Stimulated activated effector memory CD8-positive, alpha-beta T cell treated with anti-CD3 and anti-CD28 coated beads, Interleukin-12 subunit alpha, Interleukin-12 subunit beta, amount 100 ng/mL, for 72 hours (primary cell): ENCODE measurements around the gene SEC14L2.

Experiments used
- ATAC-seq: fragments of 150-1000 bp; cut with Tn5 transposase; 2 replicates; pipeline ENCODE4 v1.10.0; 2021
- DNase-seq, 2 donors: peaks; one replicate each; pipeline ENCODE4 v3.0.0; 2021 to 2022; ENCODE audit warnings: low spot score in 2 of 2
- H3K27ac Mint-ChIP-seq: one replicate; pipeline ENCODE4 v1.8.0; 2022; ENCODE audit warnings: mild to moderate bottlenecking, mixed read lengths
- H3K36me3 Mint-ChIP-seq: one replicate; pipeline ENCODE4 v1.8.0; 2022; ENCODE audit warnings: mild to moderate bottlenecking, mixed read lengths
- H3K4me1 Mint-ChIP-seq: one replicate; pipeline ENCODE4 v1.8.0; 2022; ENCODE audit warnings: mixed read lengths
- H3K4me3 Mint-ChIP-seq: one replicate; pipeline ENCODE4 v1.8.0; 2022; ENCODE audit warnings: mild to moderate bottlenecking, mixed read lengths
- H3K9me3 Mint-ChIP-seq: one replicate; pipeline ENCODE4 v1.8.0; 2022; ENCODE audit warnings: mixed read lengths

Gene SEC14L2

GRCh38 chr22:30425616-30426387, 29.0 kb downstream of the SEC14L2 start, which contains the start of gene MTFP1:
Gene MTFP1 (plus strand): TSS chr22:30425768. CDS start chr22:30425880, 112 bp downstream.
- peak; percentile 32 to 77 for DNase-seq
- peak within 1 kb of the TSS; percentile 98 for H3K27ac Mint-ChIP-seq
- H3K4me1 Mint-ChIP-seq: peaks cover 59% of the 10 kb centered on the region
- H3K4me3 Mint-ChIP-seq: peak within 1 kb of the TSS; percentile 91
- peaks cover 83% of the 10 kb centered on the region for H3K36me3 Mint-ChIP-seq
- ATAC-seq: no peak
- no peaks in the 10 kb centered on the region for H3K9me3 Mint-ChIP-seq

- Mint-ChIP-seq H3K4me1 (peaks cover 54% of the 10 kb centered on the region), H3K9me3 (no peaks in the 10 kb centered on the region), H3K4me3 (peak overlapping the region; percentile 91), H3K27ac (peak overlapping the region; percentile 98), H3K36me3 (peaks cover 83% of the 10 kb centered on the region)
- ATAC-seq (peak; percentile 61), DNase-seq (peak; percentile 78 to 90)
These were observed 29.9 kb downstream of the SEC14L2 start for GRCh38 chr22:30426388-30427353.

- Mint-ChIP-seq H3K27ac (peak overlapping the region; percentile 98), H3K4me1 (peaks cover 42% of the 10 kb centered on the region), H3K4me3 (peak overlapping the region; percentile 91), H3K9me3 (no peaks in the 10 kb centered on the region), H3K36me3 (peaks cover 71% of the 10 kb centered on the region)
- DNase-seq (no peak), ATAC-seq (no peak)
These were observed 31.1 kb downstream of the SEC14L2 start for GRCh38 chr22:30427871-30428270.

- Mint-ChIP-seq H3K9me3 (no peaks in the 10 kb centered on the region), H3K4me1 (peaks cover 37% of the 10 kb centered on the region), H3K36me3 (peaks cover 57% of the 10 kb centered on the region), H3K4me3 (no peak overlapping the region), H3K27ac (no peak overlapping the region)
- ATAC-seq (no peak), DNase-seq (no peak)
These were observed 33.1 kb downstream of the SEC14L2 start for GRCh38 chr22:30429887-30430286.

- Mint-ChIP-seq H3K27ac (no peak overlapping the region), H3K4me3 (no peak overlapping the region), H3K9me3 (peaks cover 3% of the 10 kb centered on the region), H3K4me1 (peaks cover 40% of the 10 kb centered on the region), H3K36me3 (peaks cover 48% of the 10 kb centered on the region)
- ATAC-seq (no peak), DNase-seq (no peak)
These were observed 34.1 kb downstream of the SEC14L2 start for GRCh38 chr22:30430933-30431332.

- H3K4me1 Mint-ChIP-seq: peaks cover 31% of the 10 kb centered on the region
- no peak overlapping the region for H3K27ac Mint-ChIP-seq
- no peak for ATAC-seq
- no peak overlapping the region for H3K4me3 Mint-ChIP-seq
- H3K9me3 Mint-ChIP-seq: peaks cover 7% of the 10 kb centered on the region
- DNase-seq: no peak
- peaks cover 37% of the 10 kb centered on the region for H3K36me3 Mint-ChIP-seq
These were observed 35.3 kb downstream of the SEC14L2 start for GRCh38 chr22:30432096-30432495.

- H3K27ac Mint-ChIP-seq: no peak overlapping the region
- no peak for ATAC-seq
- H3K9me3 Mint-ChIP-seq: peaks cover 7% of the 10 kb centered on the region
- H3K4me1 Mint-ChIP-seq: peaks cover 27% of the 10 kb centered on the region
- H3K4me3 Mint-ChIP-seq: no peak overlapping the region
- no peak for DNase-seq
- H3K36me3 Mint-ChIP-seq: peaks cover 32% of the 10 kb centered on the region
These were observed 35.7 kb downstream of the SEC14L2 start for GRCh38 chr22:30432520-30432919.

GRCh38 chr22:30433227-30433626, 36.4 kb downstream of the SEC14L2 start:
- Mint-ChIP-seq H3K27ac (no peak overlapping the region), H3K4me1 (peaks cover 23% of the 10 kb centered on the region), H3K9me3 (peaks cover 7% of the 10 kb centered on the region), H3K4me3 (no peak overlapping the region), H3K36me3 (peaks cover 25% of the 10 kb centered on the region)
- DNase-seq (no peak), ATAC-seq (no peak)

GRCh38 chr22:30433773-30434172, 37.0 kb downstream of the SEC14L2 start:
- DNase-seq (no peak), ATAC-seq (no peak)
- Mint-ChIP-seq H3K27ac (peak overlapping the region; percentile 97), H3K4me1 (peaks cover 23% of the 10 kb centered on the region), H3K36me3 (peaks cover 20% of the 10 kb centered on the region), H3K9me3 (peaks cover 7% of the 10 kb centered on the region), H3K4me3 (no peak overlapping the region)

GRCh38 chr22:30434843-30435242, 38.0 kb downstream of the SEC14L2 start:
- Mint-ChIP-seq H3K4me1 (peaks cover 23% of the 10 kb centered on the region), H3K4me3 (peak overlapping the region; percentile 78)
- ATAC-seq: no peak

GRCh38 chr22:30435674-30436126, 38.9 kb downstream of the SEC14L2 start:
- DNase-seq (peak; percentile 29 to 82), ATAC-seq (peak; percentile 72)
- Mint-ChIP-seq H3K27ac (peak overlapping the region; percentile 97), H3K4me3 (peak overlapping the region; percentile 78), H3K9me3 (peaks cover 7% of the 10 kb centered on the region), H3K36me3 (peaks cover 2% of the 10 kb centered on the region), H3K4me1 (peaks cover 23% of the 10 kb centered on the region)

More at GRCh38 chr22:30434843-30435242, 38.0 kb downstream of the SEC14L2 start:
- Mint-ChIP-seq H3K36me3 (peaks cover 10% of the 10 kb centered on the region), H3K27ac (peak overlapping the region; percentile 97), H3K9me3 (peaks cover 7% of the 10 kb centered on the region)
- no peak for DNase-seq

GRCh38 chr22:30436196-30436595, 39.4 kb downstream of the SEC14L2 start:
- no peaks in the 10 kb centered on the region for H3K36me3 Mint-ChIP-seq
- H3K4me3 Mint-ChIP-seq: peak overlapping the region; percentile 78
- H3K27ac Mint-ChIP-seq: peak overlapping the region; percentile 97
- H3K9me3 Mint-ChIP-seq: peaks cover 7% of the 10 kb centered on the region
- ATAC-seq (no peak), DNase-seq (no peak)
- H3K4me1 Mint-ChIP-seq: peaks cover 23% of the 10 kb centered on the region

GRCh38 chr22:30438559-30438958, 41.7 kb downstream of the SEC14L2 start:
- H3K4me1 Mint-ChIP-seq: peaks cover 40% of the 10 kb centered on the region
- H3K9me3 Mint-ChIP-seq: peaks cover 7% of the 10 kb centered on the region
- peaks cover 10% of the 10 kb centered on the region for H3K36me3 Mint-ChIP-seq
- peak overlapping the region; percentile 2 for H3K27ac Mint-ChIP-seq
- ATAC-seq (no peak), DNase-seq (no peak)
- H3K4me3 Mint-ChIP-seq: no peak overlapping the region

GRCh38 chr22:30439226-30439625, 42.4 kb downstream of the SEC14L2 start:
- ATAC-seq (no peak), DNase-seq (no peak)
- Mint-ChIP-seq H3K4me3 (no peak overlapping the region), H3K27ac (no peak overlapping the region), H3K9me3 (peaks cover 7% of the 10 kb centered on the region), H3K36me3 (peaks cover 10% of the 10 kb centered on the region), H3K4me1 (peaks cover 37% of the 10 kb centered on the region)

- no peak overlapping the region for H3K4me3 Mint-ChIP-seq
- DNase-seq: no peak
- H3K4me1 Mint-ChIP-seq: peaks cover 33% of the 10 kb centered on the region
- peaks cover 10% of the 10 kb centered on the region for H3K36me3 Mint-ChIP-seq
- peaks cover 7% of the 10 kb centered on the region for H3K9me3 Mint-ChIP-seq
- ATAC-seq: no peak
- peak overlapping the region; percentile 72 for H3K27ac Mint-ChIP-seq
These were observed 43.0 kb downstream of the SEC14L2 start for GRCh38 chr22:30439836-30440235.
